K562 (cell line): ENCODE results near the gene TUBB1. TPM values are rescaled to one million over a fixed set of nuclear protein-coding genes. Genes with fewer than 3 reads are reported as not detected.

ENCODE experiments used
- ATAC-seq: fragments of 200-7000 bp; cut with Tn5 transposase; 3 replicates; pipeline ENCODE4 v1.9.1; 2020; ENCODE audit warnings: moderate library complexity
- BruUV-seq: library from RNA; stranded (reverse); fragments of 400-500 nt; replicated peaks from 2 replicates; lab custom pipeline; 2021; lab: Mats Ljungman, UMichigan
- CTCF ChIA-PET: fragments of 300-600 bp; formaldehyde crosslinking; extraction: SDS; loops from one replicate; lab custom pipeline; 2021; ENCODE audit warnings: low intra/inter-chr PET ratio; lab: Yijun Ruan, JAX
- POLR2A ChIA-PET: fragments of 300-600, 350-650 bp; sonication (Branson Sonifier 250); formaldehyde crosslinking; extraction: SDS; loops from one replicate; lab custom pipeline; 2021; ENCODE audit warnings: antibody characterized with exemption, inconsistent platforms; lab: Yijun Ruan, JAX
- DNase-seq, 4 experiments: peaks; one replicate each; pipeline versions ENCODE4 v3.0.0 to v3.0.0-alpha.2; 2011 to 2018; ENCODE audit warnings: low spot score in 3 of 4, mixed read lengths in 3 of 4; ENCODE audit errors: extremely low read depth in 1 of 4
- FAIRE-seq: peaks from 2 replicates; lab custom pipeline; 2011; peaks lifted over from hg19 to GRCh38; lab: Jason Lieb, UNC
- H2AFZ ChIP-seq: 2 replicates; pipeline ENCODE4 v1.6.0; 2011; ENCODE audit warnings: low read depth, low read length, control low read depth, inconsistent platforms
- H3K27ac ChIP-seq: fragments of 200-600 bp; 3 replicates; pipeline ENCODE4 v1.8.0; 2011; ENCODE audit warnings: low read depth, mild to moderate bottlenecking, control low read depth, inconsistent platforms, low read length, moderate library complexity, mixed read lengths; ENCODE audit errors: extremely low read depth
- H3K27me3 ChIP-seq, 2 experiments: fragments of 300-600 bp in 1 of 2; 2 replicates in 1 of 2; 3 replicates in 1 of 2; pipeline versions ENCODE4 v1.6.0 to v1.8.0; 2011; ENCODE audit warnings: inconsistent platforms in 2 of 2, low read length in 2 of 2, mild to moderate bottlenecking in 1 of 2, mixed read lengths in 1 of 2, moderate library complexity in 1 of 2; ENCODE audit not compliant: control insufficient read depth in 2 of 2, insufficient read depth in 2 of 2
- H3K36me3 ChIP-seq: fragments of 300-600 bp; 3 replicates; pipeline ENCODE4 v1.8.0; 2011; ENCODE audit warnings: mild to moderate bottlenecking, low read length, inconsistent platforms; ENCODE audit not compliant: control insufficient read depth, insufficient read depth
- H3K4me1 ChIP-seq, 2 experiments: fragments of 200-600 bp in 1 of 2; replicated peaks in 1 of 2; 2 replicates in 1 of 2; 3 replicates in 1 of 2; pipeline versions ENCODE4 v1.5.1 to v1.8.0; 2011; ENCODE audit warnings: inconsistent platforms in 2 of 2, low read length in 2 of 2, mild to moderate bottlenecking in 1 of 2, mixed read lengths in 1 of 2, moderate library complexity in 1 of 2; ENCODE audit not compliant: control insufficient read depth in 2 of 2, insufficient read depth in 2 of 2
- H3K4me2 ChIP-seq: 2 replicates; pipeline ENCODE4 v1.6.1; 2011; ENCODE audit warnings: low read length, control low read depth, inconsistent platforms, mixed read lengths; ENCODE audit not compliant: insufficient read depth
- H3K4me3 ChIP-seq: fragments of 200-600 bp; sonication (generic), shearing (Covaris generic); 2 replicates; pipeline ENCODE4 v1.5.1; 2016; ENCODE audit warnings: control low read depth, inconsistent platforms
- H3K79me2 ChIP-seq: fragments of 200-600 bp; 3 replicates; pipeline ENCODE4 v1.8.0; 2011; ENCODE audit warnings: low read length, inconsistent platforms; ENCODE audit not compliant: control insufficient read depth, insufficient read depth
- H3K9ac ChIP-seq, 2 experiments: 2 replicates each; pipeline versions ENCODE4 v1.6.0 to v1.6.1; 2011; ENCODE audit warnings: low read depth in 2 of 2, low read length in 2 of 2, control low read depth in 1 of 2, inconsistent platforms in 1 of 2, mild to moderate bottlenecking in 1 of 2, mixed read lengths in 1 of 2; ENCODE audit not compliant: insufficient read depth in 1 of 2
- H3K9me1 ChIP-seq: one replicate; pipeline ENCODE4 v1.6.0; 2011; ENCODE audit warnings: inconsistent platforms, mild to moderate bottlenecking, low read length, moderate library complexity; ENCODE audit not compliant: control insufficient read depth, insufficient read depth
- H3K9me3 ChIP-seq: replicated peaks from 2 replicates; pipeline ENCODE4 v1.5.1; 2011; ENCODE audit warnings: low read depth, low read length, inconsistent platforms; ENCODE audit not compliant: control insufficient read depth, insufficient read depth
- H4K20me1 ChIP-seq: replicated peaks from 2 replicates; pipeline ENCODE4 v1.6.1; 2011; ENCODE audit warnings: low read length, inconsistent platforms, mixed read lengths; ENCODE audit not compliant: control insufficient read depth, insufficient read depth
- ARID1B ChIP-seq: fragments of 450-650 bp; IDR thresholded peaks from 2 replicates; pipeline ENCODE4 v1.6.1; 2016; ENCODE audit warnings: antibody characterized with exemption, mild to moderate bottlenecking, inconsistent platforms
- CTBP1 ChIP-seq: fragments of 450-650 bp; IDR thresholded peaks from 2 replicates; pipeline ENCODE4 v1.6.1; 2016; ENCODE audit warnings: borderline replicate concordance
- DPF2 ChIP-seq: fragments of 450-650 bp; IDR thresholded peaks from 2 replicates; pipeline ENCODE4 v1.6.1; 2016
- E2F6 ChIP-seq, 2 experiments: IDR thresholded peaks; 2 replicates each; pipeline ENCODE4 v1.6.1; 2011; ENCODE audit warnings: borderline replicate concordance in 1 of 2, control low read depth in 1 of 2, low read depth in 1 of 2, low read length in 1 of 2, mild to moderate bottlenecking in 1 of 2, mixed read lengths in 1 of 2, moderate library complexity in 1 of 2; ENCODE audit not compliant: insufficient read depth in 1 of 2, insufficient read length in 1 of 2, poor library complexity in 1 of 2, severe bottlenecking in 1 of 2; ENCODE audit errors: extremely low read depth in 1 of 2
- ELF1 ChIP-seq: fragments of 200-800 bp; sonication (Bioruptor generic); IDR thresholded peaks from 2 replicates; pipeline ENCODE4 v1.6.1; 2016; ENCODE audit warnings: missing genetic modification characterization, missing compliant biosample characterization
- ELK1 ChIP-seq: sonication (generic); formaldehyde crosslinking; IDR thresholded peaks from 2 replicates; pipeline ENCODE4 v1.8.1; 2022; ENCODE audit warnings: missing genetic modification reagents
- L3MBTL2 ChIP-seq: fragments of 450-650 bp; IDR thresholded peaks from 2 replicates; pipeline ENCODE4 v1.6.1; 2016; ENCODE audit warnings: mild to moderate bottlenecking, moderate library complexity
- MAX ChIP-seq: sonication (generic); formaldehyde crosslinking; IDR thresholded peaks from 2 replicates; pipeline ENCODE4 v1.9.0; 2022; ENCODE audit warnings: mild to moderate bottlenecking, missing genetic modification reagents
- NFIC ChIP-seq: fragments of 450-650 bp; IDR thresholded peaks from 2 replicates; pipeline ENCODE4 v1.6.1; 2017; ENCODE audit warnings: mild to moderate bottlenecking, inconsistent platforms
- RFX7 ChIP-seq: fragments of 250-450 bp; sonication (Bioruptor Pico); IDR thresholded peaks from 2 replicates; pipeline ENCODE4 v1.5.1; 2021; ENCODE audit warnings: mild to moderate bottlenecking
- SOX6 ChIP-seq: fragments of 450-650 bp; IDR thresholded peaks from 2 replicates; pipeline ENCODE4 v1.6.1; 2014; ENCODE audit warnings: mild to moderate bottlenecking
- SPI1 ChIP-seq: IDR thresholded peaks from 2 replicates; pipeline ENCODE4 v1.6.1; 2011; ENCODE audit warnings: low read depth, low read length, control low read depth, borderline replicate concordance
- TAL1 ChIP-seq: fragments of 450-650 bp; IDR thresholded peaks from 2 replicates; pipeline ENCODE4 v1.6.1; 2016; ENCODE audit warnings: mild to moderate bottlenecking
- ZNF766 ChIP-seq: fragments of 200-800 bp; sonication (Bioruptor generic); conservative IDR thresholded peaks from 2 replicates; pipeline ENCODE4 v1.6.1; 2016; ENCODE audit warnings: missing genetic modification characterization, missing compliant biosample characterization
- WGBS: fragments of 100-300 bp; shearing (Covaris generic); methylation state at CpG from one replicate; pipeline ENCODE4 v1.1.6; 2016; ENCODE audit warnings: low coverage, mixed read lengths; ENCODE audit not compliant: insufficient coverage; ENCODE audit errors: missing lambda C conversion rate; 5-methylcytosine and 5-hydroxymethylcytosine counted together
- in situ Hi-C: fragments of 300-500 bp; cut with MboI; formaldehyde crosslinking; loops from 4 replicates; pipeline ENCODE4 v1.15.0; 2018; ENCODE audit warnings: inconsistent platforms, mixed read lengths
- intact Hi-C: fragments of 100-400 bp; cut with micrococcal nuclease; formaldehyde crosslinking; loops from 2 replicates; pipeline ENCODE4 v1.14.2; 2022
- polyA plus RNA-seq, 8 experiments: library from polyadenylated mRNA; depleted of rRNA in 4 of 8; stranded (reverse) in 5 of 8; unstranded in 3 of 8; fragments of >200 nt; fragmentation: Nextera tagmentation in 2 of 8; fragmentation: Illumina TruSeq in 1 of 8; extraction: Ambion mirVana in 2 of 8; extraction: Trizol in 1 of 8; gene quantifications; 2 replicates each; pipeline versions ENCODE4 v1.2.1 to v1.2.3, GENCODE V29; 2011 to 2014; ENCODE audit warnings: inconsistent platforms in 1 of 8, missing spikeins in 1 of 8
- total RNA-seq, 7 experiments: library from RNA; depleted of rRNA in 6 of 7; stranded (reverse); fragments of >200 nt in 6 of 7; fragmentation: Illumina TruSeq in 2 of 7; extraction: Trizol in 2 of 7; gene quantifications; 2 replicates each; pipeline versions ENCODE4 v1.2.1 to v1.2.3, GENCODE V29; 2011 to 2021; ENCODE audit warnings: low replicate concordance in 1 of 7
- TF ChIP-seq, protein P1 (sequence below), 2 experiments: IDR thresholded peaks; 2 replicates each; pipeline ENCODE4 v1.6.1; 2012; ENCODE audit warnings: improper control_type of control experiment in 2 of 2, low read depth in 2 of 2, low read length in 2 of 2, borderline replicate concordance in 1 of 2

TUBB1 gene
- total and polyA plus RNA-seq, 9 of the 15 experiments (the other 6 are each of a cell fraction or from before 2014, with no cell fraction given), result 1.5 to 3.9 (median 2.4) TPM

DNA sequence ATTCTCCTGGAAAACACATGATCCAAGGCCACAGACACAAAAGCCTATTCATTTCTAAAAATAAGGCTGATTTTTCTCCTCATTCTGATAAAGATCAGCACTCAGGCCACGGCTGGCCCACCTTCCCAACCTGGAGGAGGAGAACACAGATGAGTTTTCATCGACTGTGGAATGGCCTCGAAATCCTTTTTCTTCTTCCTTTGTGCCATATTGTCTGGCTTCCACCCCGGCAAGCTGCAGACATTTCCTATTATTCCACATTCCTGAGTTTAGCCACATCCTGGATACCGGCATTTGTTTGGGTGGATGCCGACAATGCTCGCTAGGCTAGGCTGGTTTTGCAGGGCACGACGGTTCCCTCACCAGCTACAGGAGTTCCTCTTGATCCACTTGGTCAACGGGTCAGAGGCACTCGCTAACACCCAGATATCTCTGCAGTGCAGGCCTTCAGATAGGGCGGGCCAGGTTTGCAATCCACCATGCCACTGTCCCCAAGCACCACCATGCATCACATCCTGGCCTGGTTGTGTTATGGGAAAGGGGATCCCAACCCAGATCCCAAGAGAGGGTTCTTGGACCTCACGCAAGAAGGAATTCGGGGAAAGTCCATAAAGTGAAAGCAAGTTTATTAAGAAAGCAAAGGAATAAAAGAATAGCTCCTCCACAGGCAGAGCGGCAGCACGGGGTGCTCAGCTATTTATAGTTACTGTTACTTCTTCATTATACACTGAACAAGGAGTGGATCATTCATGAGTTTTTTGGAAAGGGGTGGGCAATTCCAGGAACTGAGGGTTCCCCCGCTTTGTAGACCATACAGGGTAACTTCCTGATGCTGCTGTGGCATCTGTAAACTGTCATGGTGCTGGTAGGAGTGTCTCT, 8.0 kb upstream of the TUBB1 start:
- 7% methylated on average over 17 of the region's 17 CpGs for WGBS
- H3K27ac ChIP-seq, result peak overlapping the region; percentile 83
- CTCF ChIA-PET, result interaction anchor here (0.6 kb wide), 1 partner anchor 359 kb away, joined by 3 read pairs; no protein-coding TSS in a partner anchor
- TF ChIP-seq NFIC, result peak; percentile 22; the same call in 1 of the 2 replicates
- TF ChIP-seq RFX7 (CRISPR knock-in tag), result no peak
- no peak for TF ChIP-seq ELK1 (CRISPR knock-in tag)
- no peak for TF ChIP-seq MAX (CRISPR knock-in tag)
- 0 out of 2 replicates have a peak, but pooled peaks have one; percentile 13 for TF ChIP-seq SOX6
- TF ChIP-seq SPI1, result 0 out of 2 replicates have a peak, but pooled peaks have one; percentile 11
- TF ChIP-seq ARID1B, result peak; percentile 74
- peak; percentile 61; the same call in 1 of the 2 replicates for TF ChIP-seq TAL1
- peak; percentile 53 for TF ChIP-seq CTBP1
- TF ChIP-seq ELF1 (tag), result peak; percentile 51; the same call in 1 of the 2 replicates
- peak in 1 of 2 experiments; percentile 12 for TF ChIP-seq E2F6 (IDR thresholded peaks at IDR 0.05; ENCODE audit: borderline replicate concordance in 1 of 2, extremely low read depth in 1 of 2, insufficient read depth in 1 of 2, insufficient read length in 1 of 2, low read depth in 1 of 2, low read length in 1 of 2, poor library complexity in 1 of 2, severe bottlenecking in 1 of 2)
- peak; percentile 12; the same call in 1 of the 2 replicates for TF ChIP-seq L3MBTL2
- 0 out of 2 replicates have a peak, but pooled peaks have one; percentile 47 for TF ChIP-seq DPF2
- no peak for TF ChIP-seq ZNF766 (CRISPR knock-in tag)
- TF ChIP-seq, protein P1, sequence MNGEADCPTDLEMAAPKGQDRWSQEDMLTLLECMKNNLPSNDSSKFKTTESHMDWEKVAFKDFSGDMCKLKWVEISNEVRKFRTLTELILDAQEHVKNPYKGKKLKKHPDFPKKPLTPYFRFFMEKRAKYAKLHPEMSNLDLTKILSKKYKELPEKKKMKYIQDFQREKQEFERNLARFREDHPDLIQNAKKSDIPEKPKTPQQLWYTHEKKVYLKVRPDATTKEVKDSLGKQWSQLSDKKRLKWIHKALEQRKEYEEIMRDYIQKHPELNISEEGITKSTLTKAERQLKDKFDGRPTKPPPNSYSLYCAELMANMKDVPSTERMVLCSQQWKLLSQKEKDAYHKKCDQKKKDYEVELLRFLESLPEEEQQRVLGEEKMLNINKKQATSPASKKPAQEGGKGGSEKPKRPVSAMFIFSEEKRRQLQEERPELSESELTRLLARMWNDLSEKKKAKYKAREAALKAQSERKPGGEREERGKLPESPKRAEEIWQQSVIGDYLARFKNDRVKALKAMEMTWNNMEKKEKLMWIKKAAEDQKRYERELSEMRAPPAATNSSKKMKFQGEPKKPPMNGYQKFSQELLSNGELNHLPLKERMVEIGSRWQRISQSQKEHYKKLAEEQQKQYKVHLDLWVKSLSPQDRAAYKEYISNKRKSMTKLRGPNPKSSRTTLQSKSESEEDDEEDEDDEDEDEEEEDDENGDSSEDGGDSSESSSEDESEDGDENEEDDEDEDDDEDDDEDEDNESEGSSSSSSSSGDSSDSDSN (IDR thresholded peaks at IDR 0.05; ENCODE audit: borderline replicate concordance in 1 of 2, low read depth in 2 of 2, low read length in 2 of 2), result 0 out of 4 replicates have a peak, but pooled peaks of 1 of the 2 experiments have one; percentile 61

More for the DNA sequence above, 8.0 kb upstream of the TUBB1 start:
- H4K20me1 ChIP-seq, result no peaks in the 10 kb centered on the region
- FAIRE-seq (peak; percentile 89), ATAC-seq (peak; percentile 49), DNase-seq (peak in 2 of 4 experiments; percentile 60 to 82)
- no peaks in the 10 kb centered on the region for H3K27me3 ChIP-seq
- H3K9me1 ChIP-seq, result peaks cover under 1% of the 10 kb centered on the region
- peak overlapping the region; percentile 70 for H3K4me2 ChIP-seq
- H3K9ac ChIP-seq, result peak overlapping the region; percentile 53 to 66; a peak in 3 of 4 replicates
- H3K4me3 ChIP-seq, result no peak overlapping the region; the same call in 1 of the 2 replicates
- POLR2A ChIA-PET, result interaction anchor here (0.6 to 4.4 kb wide), 6 partner anchors 12 to 140 kb away, joined by 3 to 15 read pairs (median 4); partner anchors contain the start of gene ATP5F1E
- no TSS peak for BruUV-seq
- in situ Hi-C loops, result no loop called here
- no peaks in the 10 kb centered on the region for H3K9me3 ChIP-seq
- intact Hi-C loops, result no loop called here
- no peaks in the 10 kb centered on the region for H3K36me3 ChIP-seq
- H3K4me1 ChIP-seq, result peaks cover 76 to 90% of the 10 kb centered on the region in 2 experiments
- H2AFZ ChIP-seq, result peak overlapping the region; percentile 84
- peaks cover 11% of the 10 kb centered on the region for H3K79me2 ChIP-seq
